H54 (cell line): Measurements from ENCODE around the gene FPR3.

Experiments used
- DNase-seq: peaks from one replicate; pipeline ENCODE4 v3.0.0; 2011; ENCODE audit warnings: low spot score, mixed read lengths; ENCODE audit not compliant: insufficient read length
- FAIRE-seq: peaks from 3 replicates; lab custom pipeline; 2011; peaks lifted over from hg19 to GRCh38; lab: Jason Lieb, UNC
- POLR2A ChIP-seq: IDR thresholded peaks from 2 replicates; pipeline ENCODE4 v1.6.1; 2011; ENCODE audit warnings: low read depth, mild to moderate bottlenecking, low read length

FPR3 gene

GRCh38 chr19:51807111-51807701 lies 12.2 kb downstream of the FPR3 start:
- FAIRE-seq (no peak), DNase-seq (no peak)
- no peak for TF ChIP-seq POLR2A

DNA sequence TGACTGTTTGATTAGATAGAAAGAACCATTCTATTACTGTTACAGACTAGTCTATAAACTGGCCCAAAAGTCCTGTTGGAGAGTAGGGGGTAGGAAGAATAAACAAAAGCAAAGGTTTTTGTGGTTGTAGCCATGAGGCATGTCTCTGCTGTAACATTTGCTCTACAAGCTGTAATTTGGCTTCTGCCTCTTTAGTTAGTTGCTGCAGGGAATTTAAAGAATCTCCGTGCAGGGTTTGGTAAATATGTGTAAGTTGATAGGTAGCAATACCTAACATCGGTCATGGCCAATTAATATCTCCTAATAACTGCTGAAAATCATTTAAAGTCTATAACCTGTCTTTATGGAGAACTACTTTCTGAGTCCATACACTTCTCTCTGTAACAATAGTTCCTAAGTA lies 13.0 kb downstream of the FPR3 start:
- no peak for FAIRE-seq
- DNase-seq = no peak
- TF ChIP-seq POLR2A = no peak

DNA sequence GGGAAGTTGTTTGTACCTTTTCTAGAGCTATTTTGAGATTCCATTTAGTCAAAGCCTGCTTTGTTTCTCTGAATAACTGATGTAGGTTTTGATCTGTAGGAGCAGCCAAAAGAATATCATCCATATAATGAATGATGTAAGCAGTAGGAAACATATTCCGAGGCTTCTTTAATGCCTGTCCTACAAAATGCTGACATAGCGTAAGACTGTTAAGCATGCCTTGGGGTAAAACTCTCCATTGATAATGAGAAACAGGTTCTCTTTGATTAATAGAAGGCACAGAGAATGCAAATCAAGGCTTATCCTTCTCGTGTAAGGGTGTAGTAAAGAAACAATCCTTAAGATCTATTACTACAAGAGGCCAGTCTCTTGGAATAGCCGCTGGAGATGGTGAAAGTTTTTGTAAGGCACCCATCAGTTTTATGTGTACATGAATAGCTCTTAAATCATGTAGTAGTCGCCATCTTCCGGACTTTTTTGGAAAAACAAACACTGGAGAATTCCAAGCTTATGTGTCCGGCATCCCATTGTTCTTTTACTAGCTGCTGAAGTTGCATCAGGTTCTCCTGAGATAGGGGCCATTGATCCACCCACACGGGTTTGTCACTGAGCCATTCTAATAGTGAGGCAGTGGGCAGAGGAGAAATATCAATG lies 13.5 kb downstream of the FPR3 start:
- no peak for TF ChIP-seq POLR2A
- DNase-seq (no peak), FAIRE-seq (no peak)

GRCh38 chr19:51809787-51810186 lies 14.8 kb downstream of the FPR3 start:
- no peak for FAIRE-seq
- no peak for DNase-seq
- no peak for TF ChIP-seq POLR2A

- TF ChIP-seq POLR2A = no peak
- FAIRE-seq (no peak), DNase-seq (no peak)
Observed at GRCh38 chr19:51810223-51810622, 15.3 kb downstream of the FPR3 start.

DNA sequence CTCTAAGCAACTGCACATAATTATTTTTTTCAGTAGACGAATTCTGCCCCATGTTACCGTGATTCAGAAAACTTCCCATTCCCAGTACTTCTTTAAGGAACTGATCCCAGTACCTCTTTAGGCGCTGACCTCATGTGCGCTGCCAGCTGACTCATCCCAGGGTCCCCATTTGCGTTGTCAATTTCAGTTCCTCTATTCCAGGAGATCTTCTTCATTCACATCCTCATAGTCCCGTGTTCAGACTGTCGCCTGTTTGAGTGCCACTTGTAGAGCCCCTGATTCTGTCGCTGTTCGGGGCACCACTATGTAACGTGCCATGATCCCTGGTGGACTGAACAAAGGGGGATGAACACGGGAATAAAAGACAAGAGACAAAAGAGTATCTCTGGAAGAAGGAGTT lies 16.4 kb downstream of the FPR3 start:
- FAIRE-seq (no peak), DNase-seq (no peak)
- no peak for TF ChIP-seq POLR2A

GRCh38 chr19:51815043-51815442 lies 20.1 kb downstream of the FPR3 start:
- no peak for TF ChIP-seq POLR2A
- DNase-seq (no peak), FAIRE-seq (no peak)

DNA sequence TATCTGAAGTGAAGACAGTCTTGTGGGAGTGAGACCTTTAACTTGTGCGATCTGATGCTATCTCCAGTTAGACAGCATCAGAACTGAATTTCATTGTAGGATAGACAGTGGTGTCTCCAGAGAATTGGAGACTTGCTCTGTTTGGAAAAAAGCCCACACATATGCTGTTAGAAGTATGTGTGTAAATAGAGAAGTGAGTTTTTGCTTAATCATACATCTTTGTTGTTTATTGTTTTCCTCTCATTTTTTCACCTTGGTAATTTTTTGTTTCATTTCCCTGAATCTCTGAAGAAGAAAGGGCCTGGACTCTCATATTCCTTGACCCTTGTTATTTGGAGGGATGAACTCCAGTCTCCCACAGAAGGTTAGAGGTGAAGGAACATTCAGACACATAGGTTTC lies 21.8 kb downstream of the FPR3 start:
- no peak for DNase-seq
- FAIRE-seq = no peak
- TF ChIP-seq POLR2A = no peak

DNA sequence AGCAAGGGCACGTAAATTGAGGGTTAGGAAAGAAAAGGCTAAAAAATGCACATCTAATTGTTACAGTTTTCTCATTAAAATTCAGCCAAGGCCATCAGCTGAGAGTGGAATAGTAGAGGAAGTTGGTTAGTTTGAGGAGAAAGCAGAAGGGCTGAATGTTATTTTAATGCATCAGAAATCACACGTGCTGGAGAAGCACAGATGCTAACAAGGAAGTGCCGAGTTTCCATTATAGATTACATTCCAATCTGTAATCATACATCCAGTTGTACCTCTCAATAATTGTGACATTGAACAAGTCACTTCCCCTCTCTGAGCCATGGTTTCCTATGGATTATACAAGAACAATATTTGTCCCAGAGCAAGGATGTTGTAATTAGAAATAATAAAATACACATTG lies 25.1 kb downstream of the FPR3 start:
- FAIRE-seq = no peak
- DNase-seq = no peak
- no peak for TF ChIP-seq POLR2A

DNA sequence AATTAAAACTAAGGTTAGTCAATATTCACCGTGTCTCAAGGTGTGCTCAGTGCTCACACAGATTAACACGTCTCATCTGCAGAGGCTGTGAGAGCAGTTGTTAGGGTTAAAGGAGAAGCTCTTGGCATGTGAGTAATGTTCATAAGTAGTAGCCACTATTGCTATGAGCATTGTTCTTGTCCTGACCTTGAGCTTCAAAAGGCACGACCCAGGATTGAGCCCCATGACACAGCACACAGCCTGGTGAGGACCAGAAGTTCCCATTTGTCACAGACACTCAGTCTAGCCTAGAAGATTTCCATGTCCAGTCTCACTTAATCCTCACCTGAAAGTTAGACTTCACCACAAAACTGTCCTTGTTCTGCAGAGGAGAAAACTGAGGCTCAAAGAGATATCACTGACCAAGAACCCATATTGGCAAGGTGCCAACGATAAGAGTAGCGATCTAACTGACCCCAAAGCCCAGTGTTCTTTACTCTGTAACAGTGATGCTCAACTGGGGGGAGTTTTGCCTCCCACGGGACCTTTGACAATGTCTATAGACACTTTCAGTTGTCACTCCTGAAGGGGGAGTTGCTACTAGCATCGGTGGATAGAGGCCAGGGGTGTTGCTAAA lies 26.0 kb downstream of the FPR3 start:
- TF ChIP-seq POLR2A = no peak
- DNase-seq = no peak
- no peak for FAIRE-seq

DNA sequence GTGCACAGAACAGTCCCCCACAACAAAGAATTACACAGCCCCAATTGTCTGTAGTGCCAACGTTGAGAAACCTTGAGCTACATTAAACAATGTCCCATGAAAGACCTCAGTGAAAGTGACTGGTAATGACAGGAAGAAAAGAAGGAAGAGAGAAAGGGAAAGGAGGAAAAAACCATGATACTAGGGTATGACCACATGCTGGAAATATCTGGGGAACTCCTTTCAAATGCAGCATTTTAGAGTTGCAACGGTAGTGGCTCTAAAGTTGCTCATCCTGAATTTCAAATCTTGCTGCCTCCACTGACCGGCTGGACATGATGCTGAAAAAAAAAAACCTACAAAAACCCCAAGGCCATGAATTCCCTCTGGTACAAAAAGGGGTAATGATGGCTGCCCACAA lies 26.5 kb downstream of the FPR3 start:
- no peak for FAIRE-seq
- DNase-seq = no peak
- no peak for TF ChIP-seq POLR2A

DNA sequence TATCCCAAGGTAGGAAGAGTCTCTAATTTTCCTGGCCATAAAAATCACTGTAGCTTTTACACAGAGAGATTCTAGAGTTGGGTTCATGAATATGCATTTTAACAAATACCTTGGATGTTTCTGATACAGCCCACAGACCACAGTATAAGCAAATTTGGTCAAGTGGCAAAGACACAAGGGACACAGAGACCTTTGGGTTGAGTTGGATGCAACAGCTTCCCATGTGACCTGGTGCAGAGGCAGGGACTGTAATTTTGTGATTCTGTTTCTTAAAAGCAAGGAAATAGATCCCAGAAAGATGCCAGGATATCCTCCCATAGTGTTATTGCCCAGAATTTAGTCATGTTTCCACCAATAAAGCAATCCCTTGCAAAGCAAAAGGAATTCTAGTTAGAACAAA lies 27.0 kb downstream of the FPR3 start:
- TF ChIP-seq POLR2A = no peak
- no peak for DNase-seq
- no peak for FAIRE-seq

GRCh38 chr19:51822325-51822724 lies 27.4 kb downstream of the FPR3 start:
- DNase-seq (no peak), FAIRE-seq (no peak)
- no peak for TF ChIP-seq POLR2A

DNA sequence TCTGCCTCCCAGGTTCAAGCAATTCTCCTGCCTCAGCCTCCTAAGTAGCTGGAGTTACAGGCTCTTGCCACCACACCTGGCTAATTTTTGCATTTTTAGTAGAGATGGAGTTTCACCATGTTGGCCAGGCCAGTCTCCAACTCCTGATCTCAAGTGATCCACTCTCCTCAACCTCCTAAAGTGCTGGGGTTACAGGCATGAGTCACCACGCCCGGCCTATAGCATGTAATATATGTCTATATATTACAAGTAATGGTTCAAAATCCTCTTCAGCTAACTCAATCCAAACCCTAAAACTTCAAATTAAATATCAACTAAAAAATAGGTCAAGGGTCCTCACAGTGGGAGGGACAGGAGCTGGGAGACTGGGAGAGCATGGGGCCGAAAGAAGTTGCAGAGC lies 28.0 kb downstream of the FPR3 start:
- no peak for FAIRE-seq
- DNase-seq = no peak
- TF ChIP-seq POLR2A = no peak
